GM19099 (cell line): ENCODE results near the gene POLD1.

Experiments used
- POLR2A ChIP-seq: IDR thresholded peaks from 3 replicates; pipeline ENCODE4 v1.6.1; 2011; ENCODE audit warnings: low read depth; ENCODE audit not compliant: insufficient read length; ENCODE audit errors: extremely low read depth

The POLD1 gene

GRCh38 chr19:50435627-50436026 is 51.5 kb downstream of the POLD1 start:
- TF ChIP-seq POLR2A: no peak

DNA sequence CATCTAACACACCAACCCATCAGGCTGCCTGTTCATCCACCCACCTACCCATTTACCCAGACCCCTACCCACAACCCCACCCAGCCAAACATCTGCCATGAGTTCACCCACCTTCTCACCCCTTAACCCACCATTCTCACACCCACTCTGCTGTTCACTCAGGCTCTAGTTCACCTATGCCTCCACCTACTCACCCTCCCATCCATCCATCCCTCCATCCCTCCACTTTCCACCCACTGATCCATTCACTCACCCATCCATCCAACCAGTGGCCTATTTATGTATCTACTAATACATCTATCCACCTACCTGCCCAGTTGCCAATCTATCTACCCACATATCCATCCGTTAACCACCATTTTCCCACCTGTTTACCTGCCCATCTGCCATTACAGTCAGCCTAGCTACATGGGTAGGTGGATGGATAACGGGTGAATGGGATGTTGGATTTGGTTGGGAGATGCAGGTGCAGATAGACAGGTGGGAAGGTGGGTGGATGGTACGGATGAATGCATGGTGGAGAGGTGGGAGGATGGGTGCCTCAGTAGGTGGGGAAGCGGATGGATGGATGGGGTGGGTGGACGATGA is 53.8 kb downstream of the POLD1 start:
- TF ChIP-seq POLR2A: no peak

DNA sequence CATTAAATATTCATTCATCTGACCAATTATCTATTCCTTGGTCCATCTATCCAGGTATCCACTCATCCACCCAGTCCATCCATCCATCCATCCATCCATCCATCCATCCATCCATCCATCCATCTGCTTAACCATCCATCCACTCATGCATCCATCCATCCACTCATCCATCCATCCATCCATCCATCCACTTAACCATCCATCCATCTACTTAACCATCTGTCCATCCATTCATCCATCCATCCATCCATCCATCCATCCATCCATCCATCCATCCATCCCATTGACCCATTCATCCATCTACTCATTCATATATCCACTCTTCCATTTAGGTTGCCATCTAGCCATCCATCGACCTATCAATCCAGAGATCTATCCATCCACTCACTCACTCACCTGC is 59.9 kb downstream of the POLD1 start:
- no peak for TF ChIP-seq POLR2A

- TF ChIP-seq POLR2A: no peak
These were observed 62.9 kb downstream of the POLD1 start for GRCh38 chr19:50447053-50447452.

GRCh38 chr19:50447750-50448149 is 63.6 kb downstream of the POLD1 start:
- no peak for TF ChIP-seq POLR2A

GRCh38 chr19:50449236-50449899 is 65.2 kb downstream of the POLD1 start:
- no peak for TF ChIP-seq POLR2A

DNA sequence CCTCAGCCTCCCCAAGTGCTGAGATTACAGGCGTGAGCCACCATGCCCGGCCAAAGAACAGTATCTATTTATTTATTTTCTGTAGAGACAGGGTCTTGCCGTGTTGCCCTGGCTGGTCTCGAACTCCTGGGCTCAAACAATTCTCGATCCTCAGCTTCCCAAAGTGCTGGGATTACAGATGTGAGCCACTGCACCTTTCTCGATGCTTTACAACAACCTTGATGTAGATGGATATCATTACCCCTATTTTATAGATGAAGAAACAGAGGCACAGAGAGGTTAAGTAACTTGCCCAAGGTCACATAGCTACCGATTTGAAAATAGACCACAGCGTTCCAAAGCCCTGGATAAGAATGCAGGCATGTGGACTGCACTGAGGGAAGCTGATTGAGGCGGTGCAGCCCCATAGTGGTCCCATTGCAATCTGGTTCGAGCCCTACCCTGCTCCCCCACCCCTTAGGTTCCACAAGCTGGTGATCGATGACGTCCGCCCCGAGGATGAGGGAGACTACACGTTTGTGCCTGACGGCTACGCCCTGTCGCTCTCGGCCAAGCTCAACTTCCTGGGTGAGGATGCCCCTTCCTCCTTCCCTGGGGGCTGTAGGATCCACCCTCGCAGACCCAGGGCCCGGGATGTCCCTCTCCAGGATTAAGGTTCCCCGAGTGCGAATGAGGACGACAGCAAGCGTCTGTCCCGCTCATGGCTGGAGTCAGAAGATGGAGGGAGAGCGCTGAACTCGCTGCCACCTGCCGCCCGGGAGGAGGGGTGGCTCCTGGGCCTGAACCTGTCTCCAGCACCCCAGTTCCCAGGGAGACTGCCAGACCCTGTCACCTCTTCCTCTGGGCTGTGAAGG is 66.4 kb downstream of the POLD1 start:
- no peak for TF ChIP-seq POLR2A

DNA sequence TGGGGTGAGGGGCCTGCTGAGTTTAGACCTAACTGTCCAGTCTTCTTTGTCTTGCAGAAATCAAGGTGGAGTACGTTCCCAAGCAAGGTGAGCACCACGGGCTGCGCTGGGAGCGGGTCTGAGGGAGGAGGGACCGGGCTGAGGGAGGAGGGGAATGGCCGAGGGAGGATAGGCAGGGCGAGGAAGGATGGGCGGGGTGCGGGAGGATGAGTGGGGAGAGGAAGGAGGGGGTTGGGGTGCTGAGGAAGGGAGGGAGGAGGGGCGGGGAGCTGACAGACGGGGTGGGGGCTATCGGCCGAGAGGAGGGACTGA is 67.0 kb downstream of the POLD1 start:
- TF ChIP-seq POLR2A: no peak

GRCh38 chr19:50453243-50453642 is 69.1 kb downstream of the POLD1 start:
- no peak for TF ChIP-seq POLR2A

DNA sequence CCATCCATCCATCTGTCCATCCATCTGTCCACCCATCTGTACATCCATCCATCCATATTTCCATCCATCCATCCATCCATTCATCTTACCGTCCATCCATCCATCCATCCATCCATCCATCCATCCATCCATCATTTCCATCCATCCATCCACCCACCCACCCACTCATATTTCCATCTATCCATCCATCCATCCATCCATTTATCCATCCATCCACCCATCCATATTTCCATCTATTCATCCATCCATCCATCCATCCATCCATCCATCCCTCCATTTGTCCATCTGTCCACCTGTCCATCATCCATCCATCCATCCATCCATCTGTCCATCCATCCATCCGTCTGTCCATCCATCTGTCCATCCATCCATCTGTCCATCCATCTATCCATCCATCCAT is 71.8 kb downstream of the POLD1 start:
- TF ChIP-seq POLR2A: no peak

DNA sequence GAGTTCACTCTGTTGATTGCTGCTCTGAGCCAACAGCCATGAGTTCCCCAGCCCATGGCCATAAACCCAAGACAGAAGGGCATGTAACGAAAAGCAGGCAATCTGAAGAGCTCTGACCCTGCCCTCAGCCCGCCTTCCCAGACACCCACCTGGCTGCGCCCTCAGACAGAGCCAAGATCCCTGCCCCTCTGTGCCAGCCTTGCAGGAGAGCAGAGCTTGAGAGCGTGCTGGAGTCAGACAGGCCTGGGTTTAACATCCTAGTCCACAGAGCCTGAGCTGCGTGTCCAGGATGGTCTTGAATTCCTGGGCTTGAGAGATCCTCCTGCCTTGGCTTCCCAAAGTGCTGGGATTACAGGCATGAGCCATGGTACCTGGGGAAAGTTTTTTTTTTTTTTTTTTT is 73.2 kb downstream of the POLD1 start:
- no peak for TF ChIP-seq POLR2A

- TF ChIP-seq POLR2A: no peak
These were observed 74.4 kb downstream of the POLD1 start for GRCh38 chr19:50458396-50459066.

DNA sequence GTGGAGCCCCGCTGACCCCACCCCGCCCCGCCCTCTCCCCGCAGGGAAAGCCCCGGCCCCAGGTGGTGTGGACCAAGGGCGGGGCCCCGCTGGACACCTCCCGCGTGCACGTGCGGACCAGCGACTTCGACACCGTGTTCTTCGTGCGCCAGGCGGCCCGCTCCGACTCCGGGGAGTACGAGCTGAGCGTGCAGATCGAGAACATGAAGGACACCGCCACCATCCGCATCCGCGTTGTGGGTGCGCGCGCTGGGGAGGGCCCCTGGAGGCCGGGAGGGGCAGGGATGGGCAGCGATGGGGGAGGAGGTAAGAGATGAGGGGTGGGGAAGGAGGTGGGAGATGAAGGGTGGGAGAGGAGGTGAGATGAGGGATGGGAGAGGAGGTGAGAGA is 74.9 kb downstream of the POLD1 start:
- TF ChIP-seq POLR2A: no peak

GRCh38 chr19:50459638-50460037 is 75.5 kb downstream of the POLD1 start:
- TF ChIP-seq POLR2A: no peak

DNA sequence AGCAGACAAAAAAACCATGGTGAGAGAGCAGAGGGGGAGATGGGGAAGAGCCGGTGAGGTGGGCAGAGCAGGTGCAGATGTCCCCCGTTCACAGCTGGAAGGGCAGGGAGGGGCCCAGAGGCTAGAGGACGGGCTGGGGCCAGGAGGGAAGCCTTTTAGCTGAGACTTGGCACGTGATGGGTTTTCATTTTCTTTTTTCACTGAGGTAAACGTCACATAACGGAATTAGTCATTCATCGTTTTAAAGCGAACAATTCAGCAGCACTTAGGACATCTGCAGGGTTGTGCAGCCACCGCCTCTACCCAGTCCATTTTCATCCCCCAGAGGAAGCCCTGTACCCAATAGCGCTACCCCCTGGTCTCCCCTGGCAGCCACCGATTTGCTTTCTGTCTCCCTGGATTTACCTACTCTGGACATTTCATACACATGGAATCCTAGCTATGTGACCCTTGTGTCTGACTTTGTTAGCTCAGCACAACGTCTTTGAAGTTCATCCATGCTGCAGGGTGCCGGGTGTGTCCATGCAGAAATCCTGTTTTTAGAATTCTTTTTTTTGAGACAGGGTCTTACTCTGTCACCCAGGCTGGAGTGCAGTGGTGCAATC is 76.1 kb downstream of the POLD1 start:
- peak; percentile 45 for TF ChIP-seq POLR2A
